Lung (tissue), 12 donors: Measurements from ENCODE around the gene ABHD5. TPM values are rescaled to one million over a fixed set of nuclear protein-coding genes. Genes with fewer than 3 reads are reported as not detected.

Experiments used
- ATAC-seq: fragments of 200-7000 bp; cut with Tn5 transposase; one replicate; pipeline ENCODE4 v1.9.1; 2020; ENCODE audit warnings: moderate number of reproducible peaks; ENCODE audit not compliant: insufficient read depth, low FRiP score
- DNase-seq, 3 donors: peaks; one replicate each; pipeline ENCODE4 v3.0.0-alpha.2; 2013 to 2017
- H3K27ac ChIP-seq, 2 donors: one replicate each; pipeline ENCODE4 v1.5.1; 2013; ENCODE audit warnings: mild to moderate bottlenecking in 2 of 2, moderate library complexity in 2 of 2, control low read depth in 1 of 2, inconsistent platforms in 1 of 2, low read depth in 1 of 2, low read length in 1 of 2
- H3K27me3 ChIP-seq, 3 donors: one replicate each; pipeline ENCODE4 v1.5.1; 2013; ENCODE audit warnings: low read length in 2 of 3; ENCODE audit not compliant: control insufficient read depth in 3 of 3, insufficient read depth in 3 of 3
- H3K36me3 ChIP-seq, 4 donors: one replicate each; pipeline ENCODE4 v1.5.1; 2013; ENCODE audit warnings: low read length in 4 of 4, mild to moderate bottlenecking in 1 of 4, moderate library complexity in 1 of 4; ENCODE audit not compliant: control insufficient read depth in 4 of 4, insufficient read depth in 4 of 4
- H3K4me1 ChIP-seq, 5 donors: one replicate each; pipeline ENCODE4 v1.5.1; 2013; ENCODE audit warnings: low read length in 5 of 5, mild to moderate bottlenecking in 2 of 5, moderate library complexity in 1 of 5; ENCODE audit not compliant: control insufficient read depth in 5 of 5, insufficient read depth in 5 of 5
- H3K4me3 ChIP-seq: one replicate; pipeline ENCODE4 v1.5.1; 2013; ENCODE audit warnings: mild to moderate bottlenecking, control low read depth, moderate library complexity
- H3K9ac ChIP-seq, 2 donors: one replicate each; pipeline ENCODE4 v1.5.1; 2013; ENCODE audit warnings: low read length in 2 of 2, control low read depth in 1 of 2; ENCODE audit not compliant: insufficient read depth in 1 of 2
- H3K9me3 ChIP-seq, 4 donors: one replicate each; pipeline ENCODE4 v1.5.1; 2013; ENCODE audit warnings: low read length in 3 of 4, mild to moderate bottlenecking in 1 of 4, moderate library complexity in 1 of 4; ENCODE audit not compliant: control insufficient read depth in 4 of 4, insufficient read depth in 3 of 4
- CTCF ChIP-seq: IDR thresholded peaks from 2 replicates; pipeline ENCODE4 v1.5.1; 2012; ENCODE audit warnings: mild to moderate bottlenecking; ENCODE audit errors: control extremely low read depth, extremely low read depth
- WGBS, 2 donors: extraction: QIAGEN DNeasy Blood & Tissue Kit; methylation state at CpG; one replicate each; pipeline ENCODE4 v1.1.7; 2013; 5-methylcytosine and 5-hydroxymethylcytosine counted together
- polyA plus RNA-seq, 2 donors: library from polyadenylated mRNA; stranded (reverse); fragments of 200-250 nt; gene quantifications; one replicate each; pipeline ENCODE4 v1.2.1, GENCODE V29; 2013
- total RNA-seq, 2 donors: library from RNA; depleted of rRNA in 1 of 2; stranded (reverse); fragments of >200 nt in 1 of 2; gene quantifications; one replicate each; pipeline ENCODE4 v1.2.1, GENCODE V29; 2014 to 2021
- donor health status: control.
- donor health status: control.
- donor health status: Bipolar disorder and iron deficiency.
- donor health status: healthy.
- donor health status: DM: yes; HTN: yes; CAD: no.

The ABHD5 gene
- total and polyA plus RNA-seq, 4 donors, result 18.3 to 31.4 (median 30.9) TPM

DNA sequence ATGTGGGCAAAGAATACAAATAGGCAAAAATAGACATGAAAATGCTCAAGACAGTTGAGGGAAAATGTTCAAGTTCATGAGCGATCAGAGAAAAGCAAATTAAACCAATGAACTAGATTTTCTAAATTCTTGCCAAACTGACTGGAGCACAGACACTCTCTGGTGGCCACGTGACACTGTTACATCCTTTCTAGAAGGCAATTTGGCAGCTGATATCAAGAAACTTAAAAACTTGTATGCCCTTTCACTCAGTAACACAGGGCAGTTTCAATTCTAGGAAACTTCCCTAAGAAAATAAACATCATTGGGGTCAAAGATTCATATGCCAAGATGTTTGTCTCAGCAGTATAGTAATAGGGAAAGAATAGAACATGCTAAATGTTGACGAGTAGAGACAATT lies 52.2 kb downstream of the ABHD5 start:
- no peak for TF ChIP-seq CTCF
- H3K9me3 ChIP-seq, result peaks cover 0 to 6% (median 2%) of the 10 kb centered on the region in 4 donors
- no peak overlapping the region for H3K27ac ChIP-seq
- peak; percentile 19 for ATAC-seq
- peaks cover 0 to 8% (median 0%) of the 10 kb centered on the region in 5 donors for H3K4me1 ChIP-seq
- H3K27me3 ChIP-seq, result no peaks in the 10 kb centered on the region
- H3K36me3 ChIP-seq, result no peaks in the 10 kb centered on the region
- DNase-seq, result peak in 2 of 3 donors; percentile 42 to 61
- no peak overlapping the region for H3K9ac ChIP-seq
- H3K4me3 ChIP-seq, result no peak overlapping the region
- 36 to 45% methylated on average over 3 of the region's 3 CpGs for WGBS, 2 donors

GRCh38 chr3:43747641-43748040 lies 56.9 kb downstream of the ABHD5 start:
- ATAC-seq (no peak), DNase-seq (no peak)
- H3K36me3 ChIP-seq, result no peaks in the 10 kb centered on the region
- 65 to 78% methylated on average over 6 of the region's 6 CpGs for WGBS, 2 donors
- no peaks in the 10 kb centered on the region for H3K27me3 ChIP-seq
- peaks cover 0 to 7% (median 0%) of the 10 kb centered on the region in 5 donors for H3K4me1 ChIP-seq
- H3K9ac ChIP-seq, result no peak overlapping the region
- TF ChIP-seq CTCF, result no peak
- peaks cover 0 to 9% (median 2%) of the 10 kb centered on the region in 4 donors for H3K9me3 ChIP-seq
- H3K4me3 ChIP-seq, result no peak overlapping the region
- peak overlapping the region in 1 of 2 donors; percentile 36 for H3K27ac ChIP-seq

GRCh38 chr3:43748179-43748578 lies 57.4 kb downstream of the ABHD5 start:
- 54 to 69% methylated on average over 5 of the region's 5 CpGs for WGBS, 2 donors
- no peak for ATAC-seq

More at GRCh38 chr3:43748179-43748578, 57.4 kb downstream of the ABHD5 start:
- Histone ChIP-seq H3K9me3 (peaks cover 0 to 9% (median 2%) of the 10 kb centered on the region in 4 donors), H3K9ac (no peak overlapping the region), H3K27ac (no peak overlapping the region), H3K36me3 (no peaks in the 10 kb centered on the region), H3K4me1 (peaks cover 0 to 6% (median 0%) of the 10 kb centered on the region in 5 donors), H3K4me3 (no peak overlapping the region), H3K27me3 (no peaks in the 10 kb centered on the region)
- DNase-seq, result peak in 1 of 3 donors; percentile 23
- no peak for TF ChIP-seq CTCF
